Uterus (tissue), 4 donors: ENCODE data around the gene KCND3. TPM values are rescaled to one million over a fixed set of nuclear protein-coding genes. Genes with fewer than 3 reads are reported as not detected.
A peak's percentile ranks its signal among the peaks of the same experiment; 100 is the strongest.

ENCODE experiments used
- DNase-seq, 2 donors: peaks; one replicate each; pipeline ENCODE4 v3.0.0-alpha.2; 2019 to 2020
- H3K27ac ChIP-seq, 2 donors: fragments of 200-600 bp; sonication (generic); 1 replicate in 1 of 2; 2 replicates in 1 of 2; pipeline ENCODE4 v1.5.1; 2016 to 2018
- H3K27me3 ChIP-seq, 2 donors: fragments of 200-600 bp; sonication (generic); one replicate each; pipeline ENCODE4 v1.5.1; 2018 to 2019; ENCODE audit warnings: control low read depth in 1 of 2
- H3K36me3 ChIP-seq, 2 donors: fragments of 200-600 bp; sonication (generic); one replicate each; pipeline ENCODE4 v1.5.1; 2019; ENCODE audit warnings: control low read depth in 1 of 2
- H3K4me1 ChIP-seq, 2 donors: fragments of 200-600 bp; sonication (generic); one replicate each; pipeline ENCODE4 v1.5.1; 2018 to 2019; ENCODE audit warnings: control low read depth in 1 of 2
- H3K4me3 ChIP-seq, 2 donors: fragments of 200-600 bp; sonication (generic); 1 replicate in 1 of 2; 2 replicates in 1 of 2; pipeline ENCODE4 v1.5.1; 2018 to 2019; ENCODE audit warnings: mild to moderate bottlenecking in 1 of 2
- H3K9me3 ChIP-seq, 2 donors: fragments of 200-600 bp; sonication (generic); one replicate each; pipeline ENCODE4 v1.5.1; 2019; ENCODE audit warnings: control low read depth in 1 of 2
- CTCF ChIP-seq, 4 experiments: fragments of 200-600 bp in 2 of 4; fragments of 450-650 bp in 2 of 4; sonication (generic) in 2 of 4; IDR thresholded peaks; one replicate each; pipeline ENCODE4 v1.5.1; 2016 to 2019; ENCODE audit warnings: antibody characterized with exemption in 4 of 4, mild to moderate bottlenecking in 2 of 4, moderate library complexity in 1 of 4
- POLR2A ChIP-seq, 2 donors: fragments of 450-650 bp; IDR thresholded peaks; one replicate each; pipeline ENCODE4 v1.6.1; 2016; ENCODE audit warnings: antibody characterized with exemption in 2 of 2, mild to moderate bottlenecking in 1 of 2, moderate library complexity in 1 of 2
- intact Hi-C: fragments of 100-400 bp; cut with DNase I; formaldehyde crosslinking; loops from one replicate; pipeline ENCODE4 v1.15.1; 2023; ENCODE audit warnings: low total_unique reads
- total RNA-seq, 4 donors: library from RNA; depleted of rRNA in 3 of 4; stranded (reverse); fragments of >200 nt in 3 of 4; gene quantifications; one replicate each; pipeline versions ENCODE4 v1.1.0 to v1.2.4, GENCODE V29; 2014 to 2023
- donor health status: DM: yes; HTN: yes; CAD: no.

KCND3 gene
- total RNA-seq, 4 donors from 2014 or later, result 5.0 to 13.5 (median 7.2) TPM

- intact Hi-C loops, result no loop called here
- DNase-seq, result no peak
- Histone ChIP-seq H3K27me3 (no peaks in the 10 kb centered on the region), H3K4me1 (no peaks in the 10 kb centered on the region), H3K4me3 (no peak overlapping the region), H3K36me3 (no peaks in the 10 kb centered on the region), H3K9me3 (no peaks in the 10 kb centered on the region), H3K27ac (no peak overlapping the region)
- no peak for TF ChIP-seq POLR2A (IDR thresholded peaks at IDR 0.05)
These were observed 65.7 kb downstream of the KCND3 start for GRCh38 chr1:111923766-111924165.

- Histone ChIP-seq H3K9me3 (no peaks in the 10 kb centered on the region), H3K4me3 (no peak overlapping the region), H3K36me3 (no peaks in the 10 kb centered on the region), H3K27ac (no peak overlapping the region), H3K27me3 (no peaks in the 10 kb centered on the region), H3K4me1 (no peaks in the 10 kb centered on the region)
- no peak for DNase-seq
- intact Hi-C loops, result no loop called here
- TF ChIP-seq POLR2A (IDR thresholded peaks at IDR 0.05), result no peak
These were observed 67.5 kb downstream of the KCND3 start for GRCh38 chr1:111921948-111922347.

GRCh38 chr1:111920221-111921024 lies 69.0 kb downstream of the KCND3 start:
- TF ChIP-seq POLR2A (IDR thresholded peaks at IDR 0.05) (no peak), CTCF (IDR thresholded peaks at IDR 0.05) (no peak)
- Histone ChIP-seq H3K36me3 (no peaks in the 10 kb centered on the region), H3K4me1 (no peaks in the 10 kb centered on the region), H3K4me3 (no peak overlapping the region), H3K9me3 (no peaks in the 10 kb centered on the region), H3K27ac (no peak overlapping the region), H3K27me3 (no peaks in the 10 kb centered on the region)
- intact Hi-C loops, result no loop called here
- DNase-seq, result peak in 1 of 2 donors; percentile 37

- Histone ChIP-seq H3K27ac (no peak overlapping the region), H3K36me3 (no peaks in the 10 kb centered on the region), H3K27me3 (no peaks in the 10 kb centered on the region), H3K4me3 (no peak overlapping the region), H3K4me1 (no peaks in the 10 kb centered on the region), H3K9me3 (no peaks in the 10 kb centered on the region)
- intact Hi-C loops, result no loop called here
- DNase-seq, result no peak
- TF ChIP-seq CTCF (IDR thresholded peaks at IDR 0.05) (no peak), POLR2A (IDR thresholded peaks at IDR 0.05) (no peak)
These were observed 77.5 kb downstream of the KCND3 start for GRCh38 chr1:111911776-111912515.

GRCh38 chr1:111911061-111911460 lies 78.4 kb downstream of the KCND3 start:
- Histone ChIP-seq H3K9me3 (no peaks in the 10 kb centered on the region), H3K27me3 (no peaks in the 10 kb centered on the region), H3K36me3 (no peaks in the 10 kb centered on the region), H3K4me3 (no peak overlapping the region), H3K27ac (no peak overlapping the region), H3K4me1 (no peaks in the 10 kb centered on the region)
- TF ChIP-seq CTCF (IDR thresholded peaks at IDR 0.05) (no peak), POLR2A (IDR thresholded peaks at IDR 0.05) (no peak)
- DNase-seq, result no peak
- intact Hi-C loops, result no loop called here

- DNase-seq, result no peak
- intact Hi-C loops, result no loop called here
These were observed 80.4 kb downstream of the KCND3 start for GRCh38 chr1:111909030-111909429.

More at GRCh38 chr1:111909030-111909429, 80.4 kb downstream of the KCND3 start:
- TF ChIP-seq POLR2A (IDR thresholded peaks at IDR 0.05), result no peak
- no peak for TF ChIP-seq CTCF (IDR thresholded peaks at IDR 0.05)
- no peak overlapping the region for H3K27ac ChIP-seq
- no peaks in the 10 kb centered on the region for H3K9me3 ChIP-seq
- H3K36me3 ChIP-seq, result no peaks in the 10 kb centered on the region
- H3K4me3 ChIP-seq, result no peak overlapping the region
- H3K27me3 ChIP-seq, result no peaks in the 10 kb centered on the region
- no peaks in the 10 kb centered on the region for H3K4me1 ChIP-seq
